ENCODE measurements around the gene SYNDIG1.

SYNDIG1 gene

GRCh38 chr20:24469116-24469893, at the start of gene SYNDIG1:
SYNDIG1 (plus strand) TSS chr20:24469629; CDS start chr20:24543098, 73,469 bp downstream.
- no peak for DNase-seq

GRCh38 chr20:24419786-24420185, 49.6 kb upstream of the SYNDIG1 start:
- no peak for DNase-seq

- DNase-seq, result no peak
Observed at GRCh38 chr20:24420567-24420966, 48.9 kb upstream of the SYNDIG1 start.

- DNase-seq, result no peak
Observed at GRCh38 chr20:24421071-24421470, 48.4 kb upstream of the SYNDIG1 start.

- DNase-seq, result peak; percentile 62
Observed at GRCh38 chr20:24422091-24422760, 47.2 kb upstream of the SYNDIG1 start.

- no peak for DNase-seq
Observed at GRCh38 chr20:24423390-24424313, 45.8 kb upstream of the SYNDIG1 start.

GRCh38 chr20:24425523-24426135, 43.8 kb upstream of the SYNDIG1 start:
- no peak for DNase-seq

- no peak for DNase-seq
Observed at GRCh38 chr20:24431279-24432045, 38.0 kb upstream of the SYNDIG1 start.

GRCh38 chr20:24432046-24432442, 37.4 kb upstream of the SYNDIG1 start:
- DNase-seq, result no peak

GRCh38 chr20:24436160-24436559, 33.3 kb upstream of the SYNDIG1 start:
- no peak for DNase-seq

- DNase-seq, result no peak
Observed at GRCh38 chr20:24437196-24438082, 32.0 kb upstream of the SYNDIG1 start.

- no peak for DNase-seq
Observed at GRCh38 chr20:24438331-24438730, 31.1 kb upstream of the SYNDIG1 start.

GRCh38 chr20:24439737-24440387, 29.6 kb upstream of the SYNDIG1 start:
- no peak for DNase-seq

- DNase-seq, result no peak
Observed at GRCh38 chr20:24441661-24442060, 27.8 kb upstream of the SYNDIG1 start.

- DNase-seq, result no peak
Observed at GRCh38 chr20:24442909-24443308, 26.5 kb upstream of the SYNDIG1 start.

GRCh38 chr20:24443436-24443835, 26.0 kb upstream of the SYNDIG1 start:
- no peak for DNase-seq

- no peak for DNase-seq
Observed at GRCh38 chr20:24444526-24445190, 24.8 kb upstream of the SYNDIG1 start.

GRCh38 chr20:24445510-24446170, 23.8 kb upstream of the SYNDIG1 start:
- DNase-seq, result no peak

GRCh38 chr20:24446811-24447210, 22.6 kb upstream of the SYNDIG1 start:
- DNase-seq, result no peak

Measured in hematopoietic multipotent progenitor cell treated with erythropoietin and hydrocortisone succinate and interleukin-3 and kit ligand, for 8 days (in vitro differentiated cells).